ENCODE results near the gene TMEM139.
"Not testable (repeated sequence)": the region's sequence is repeated elsewhere in the genome, so short reads cannot be mapped to it uniquely, and the experiment has no call there.

Gene TMEM139

DNA sequence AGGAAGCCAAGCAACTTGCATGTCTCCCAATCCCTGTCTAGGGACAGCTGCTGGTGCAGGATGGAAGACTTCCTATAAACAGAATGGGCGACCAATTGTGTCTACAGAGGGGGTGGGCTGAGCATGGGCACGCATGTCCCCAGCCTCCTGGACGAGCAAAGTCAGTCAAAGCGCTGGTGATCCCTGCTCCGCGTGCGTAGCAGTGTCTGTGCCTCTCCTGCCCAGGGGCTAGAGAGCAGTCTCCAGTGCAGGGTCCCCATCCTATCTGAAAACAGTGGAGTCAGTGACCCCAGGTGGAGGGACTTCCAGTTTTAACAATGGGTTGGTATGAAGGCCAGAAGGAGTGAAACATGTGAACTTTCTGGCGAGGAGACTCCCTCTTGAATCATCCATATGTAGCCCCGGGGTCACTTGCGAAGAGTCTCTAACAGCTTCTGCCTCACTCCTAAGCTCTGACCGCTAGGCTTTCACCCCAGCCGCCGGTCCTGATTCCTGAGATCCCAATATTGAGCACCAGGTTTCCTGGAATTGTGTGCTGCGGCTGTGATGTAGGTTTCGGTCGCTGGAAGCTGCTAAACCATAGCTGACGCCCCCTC, 2.7 kb downstream of the TMEM139 start:
- no peak for DNase-seq (ENCODE audit: low read depth)
- no peak overlapping the region for H3K4me3 ChIP-seq (ENCODE audit: low read depth, low read length)

DNA sequence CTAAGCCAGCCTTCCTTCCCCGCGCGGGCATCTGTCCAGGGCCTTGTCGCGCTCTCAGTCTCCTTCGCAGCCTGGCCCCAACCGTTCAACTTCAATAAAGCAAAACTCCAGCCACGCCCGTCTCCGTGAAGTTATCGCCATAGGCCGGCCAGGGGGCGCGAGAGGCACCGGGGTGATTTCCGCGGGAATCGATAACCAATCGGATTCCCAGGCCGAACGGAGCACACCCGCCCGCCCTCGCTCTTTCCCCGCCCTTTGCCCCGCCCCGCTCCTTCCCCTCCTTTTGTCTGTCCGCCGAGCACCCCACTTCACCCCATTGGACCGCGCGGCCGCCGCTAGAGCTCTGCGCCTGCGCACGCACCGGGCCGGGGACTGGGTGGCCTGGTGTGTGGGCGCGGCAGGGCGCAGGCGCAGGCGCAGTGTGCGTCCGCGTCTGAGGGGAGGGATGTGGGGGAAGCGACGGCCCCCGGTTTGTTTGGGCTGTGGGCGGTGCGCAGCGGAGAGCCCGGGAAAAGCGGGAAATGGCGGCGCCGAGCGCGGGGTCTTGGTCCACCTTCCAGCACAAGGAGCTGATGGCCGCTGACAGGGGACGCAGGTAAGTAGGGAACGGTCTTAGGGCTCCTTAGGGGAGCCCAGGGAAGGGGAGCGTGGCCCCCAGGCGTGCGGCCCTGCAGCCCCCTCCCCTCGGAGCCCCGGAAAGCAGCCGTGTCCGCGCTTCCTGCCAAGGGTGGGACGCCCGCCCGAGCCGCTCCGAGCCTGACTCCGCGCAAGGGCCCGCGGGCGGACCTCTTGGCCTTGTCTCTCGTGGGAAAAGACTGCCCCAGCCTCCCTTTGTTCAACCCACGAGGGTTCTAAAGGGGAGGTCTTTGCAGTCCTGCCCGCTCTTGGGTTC, 3.4 kb downstream of the TMEM139 start, which contains the start of gene CASP2:
TSS of gene CASP2 (plus strand) at position 417 of the 892 bp plus-strand sequence. CDS start at position 522, 105 bp downstream.
- DNase-seq (ENCODE audit: low read depth) = peak; percentile 99
- TF ChIP-seq MAX (IDR thresholded peaks at IDR 0.05; ENCODE audit: low read depth, low read length) (peak; percentile 84), MYC (IDR thresholded peaks at IDR 0.05; ENCODE audit: low read depth, low read length) (peak; percentile 81), POLR2A (IDR thresholded peaks at IDR 0.05; ENCODE audit: extremely low read depth, insufficient read length) (peak; percentile 92)
- TF ChIP-seq, protein P1, sequence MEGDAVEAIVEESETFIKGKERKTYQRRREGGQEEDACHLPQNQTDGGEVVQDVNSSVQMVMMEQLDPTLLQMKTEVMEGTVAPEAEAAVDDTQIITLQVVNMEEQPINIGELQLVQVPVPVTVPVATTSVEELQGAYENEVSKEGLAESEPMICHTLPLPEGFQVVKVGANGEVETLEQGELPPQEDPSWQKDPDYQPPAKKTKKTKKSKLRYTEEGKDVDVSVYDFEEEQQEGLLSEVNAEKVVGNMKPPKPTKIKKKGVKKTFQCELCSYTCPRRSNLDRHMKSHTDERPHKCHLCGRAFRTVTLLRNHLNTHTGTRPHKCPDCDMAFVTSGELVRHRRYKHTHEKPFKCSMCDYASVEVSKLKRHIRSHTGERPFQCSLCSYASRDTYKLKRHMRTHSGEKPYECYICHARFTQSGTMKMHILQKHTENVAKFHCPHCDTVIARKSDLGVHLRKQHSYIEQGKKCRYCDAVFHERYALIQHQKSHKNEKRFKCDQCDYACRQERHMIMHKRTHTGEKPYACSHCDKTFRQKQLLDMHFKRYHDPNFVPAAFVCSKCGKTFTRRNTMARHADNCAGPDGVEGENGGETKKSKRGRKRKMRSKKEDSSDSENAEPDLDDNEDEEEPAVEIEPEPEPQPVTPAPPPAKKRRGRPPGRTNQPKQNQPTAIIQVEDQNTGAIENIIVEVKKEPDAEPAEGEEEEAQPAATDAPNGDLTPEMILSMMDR (IDR thresholded peaks at IDR 0.05; ENCODE audit: low read depth, low read length) = no peak
- H3K4me3 ChIP-seq (ENCODE audit: low read depth, low read length) = peak within 1 kb of the TSS; percentile 100

More for the DNA sequence above, 2.7 kb downstream of the TMEM139 start:
- no peak for TF ChIP-seq POLR2A (IDR thresholded peaks at IDR 0.05; ENCODE audit: extremely low read depth, insufficient read length)
- no peak for TF ChIP-seq MAX (IDR thresholded peaks at IDR 0.05; ENCODE audit: low read depth, low read length)
- TF ChIP-seq, protein P1 (IDR thresholded peaks at IDR 0.05; ENCODE audit: low read depth, low read length) = no peak
- no peak for TF ChIP-seq MYC (IDR thresholded peaks at IDR 0.05; ENCODE audit: low read depth, low read length)

GRCh38 chr7:143288836-143289235, 4.1 kb downstream of the TMEM139 start:
- H3K4me3 ChIP-seq (ENCODE audit: low read depth, low read length) = peak overlapping the region; percentile 100
- TF ChIP-seq MYC (IDR thresholded peaks at IDR 0.05; ENCODE audit: low read depth, low read length) = no peak
- TF ChIP-seq MAX (IDR thresholded peaks at IDR 0.05; ENCODE audit: low read depth, low read length) = no peak
- TF ChIP-seq, protein P1 (IDR thresholded peaks at IDR 0.05; ENCODE audit: low read depth, low read length) = no peak
- no peak for TF ChIP-seq POLR2A (IDR thresholded peaks at IDR 0.05; ENCODE audit: extremely low read depth, insufficient read length)
- DNase-seq (ENCODE audit: low read depth) = peak; percentile 44

GRCh38 chr7:143289421-143289820, 4.7 kb downstream of the TMEM139 start:
- TF ChIP-seq MYC (IDR thresholded peaks at IDR 0.05; ENCODE audit: low read depth, low read length) (no peak), POLR2A (IDR thresholded peaks at IDR 0.05; ENCODE audit: extremely low read depth, insufficient read length) (no peak), MAX (IDR thresholded peaks at IDR 0.05; ENCODE audit: low read depth, low read length) (no peak)
- TF ChIP-seq, protein P1 (IDR thresholded peaks at IDR 0.05; ENCODE audit: low read depth, low read length) = no peak
- DNase-seq (ENCODE audit: low read depth) = peak; percentile 58
- H3K4me3 ChIP-seq (ENCODE audit: low read depth, low read length) = peak overlapping the region; percentile 100

- peak overlapping the region; percentile 100 for H3K4me3 ChIP-seq (ENCODE audit: low read depth, low read length)
- DNase-seq (ENCODE audit: low read depth) = not testable (repeated sequence)
These were observed 5.1 kb downstream of the TMEM139 start for GRCh38 chr7:143289888-143290287.

GRCh38 chr7:143290293-143290692, 5.5 kb downstream of the TMEM139 start:
- no peak for DNase-seq (ENCODE audit: low read depth)
- peak overlapping the region; percentile 100 for H3K4me3 ChIP-seq (ENCODE audit: low read depth, low read length)
- TF ChIP-seq MYC (IDR thresholded peaks at IDR 0.05; ENCODE audit: low read depth, low read length) (no peak), MAX (IDR thresholded peaks at IDR 0.05; ENCODE audit: low read depth, low read length) (no peak), POLR2A (IDR thresholded peaks at IDR 0.05; ENCODE audit: extremely low read depth, insufficient read length) (no peak)
- TF ChIP-seq, protein P1 (IDR thresholded peaks at IDR 0.05; ENCODE audit: low read depth, low read length) = no peak

Data from NB4 (cell line).